GM19438 (cell line): ENCODE results near the gene BCL2.

Experiments
- ATAC-seq: cut with Tn5 transposase; IDR thresholded peaks from one replicate; pipeline ENCODE4 v1.9.1; 2021; ENCODE audit warnings: low read depth; ENCODE audit not compliant: unreplicated experiment

BCL2 gene

GRCh38 chr18:63187791-63188460 is 131.6 kb downstream of the BCL2 start:
- no peak for ATAC-seq

- no peak for ATAC-seq
Observed at GRCh38 chr18:63187223-63187574, 132.4 kb downstream of the BCL2 start.

- ATAC-seq = no peak
Observed at GRCh38 chr18:63186520-63187222, 132.9 kb downstream of the BCL2 start.

GRCh38 chr18:63185984-63186383 is 133.6 kb downstream of the BCL2 start:
- no peak for ATAC-seq

GRCh38 chr18:63183952-63184770 is 135.4 kb downstream of the BCL2 start:
- no peak for ATAC-seq

GRCh38 chr18:63183378-63183777 is 136.2 kb downstream of the BCL2 start:
- no peak for ATAC-seq

- ATAC-seq = no peak
Observed at GRCh38 chr18:63182861-63183260, 136.7 kb downstream of the BCL2 start.

GRCh38 chr18:63182310-63182772 is 137.2 kb downstream of the BCL2 start:
- ATAC-seq = no peak

- no peak for ATAC-seq
Observed at GRCh38 chr18:63181706-63182309, 137.8 kb downstream of the BCL2 start.

GRCh38 chr18:63180971-63181376 is 138.6 kb downstream of the BCL2 start:
- ATAC-seq = peak; percentile 45

- ATAC-seq = no peak
Observed at GRCh38 chr18:63180321-63180720, 139.2 kb downstream of the BCL2 start.

- no peak for ATAC-seq
Observed at GRCh38 chr18:63179422-63179821, 140.1 kb downstream of the BCL2 start.

- no peak for ATAC-seq
Observed at GRCh38 chr18:63178971-63179370, 140.6 kb downstream of the BCL2 start.

GRCh38 chr18:63177919-63178821 is 141.4 kb downstream of the BCL2 start:
- ATAC-seq = no peak

GRCh38 chr18:63177259-63177658 is 142.3 kb downstream of the BCL2 start:
- ATAC-seq = no peak

- ATAC-seq = no peak
Observed at GRCh38 chr18:63175264-63175663, 144.3 kb downstream of the BCL2 start.

- ATAC-seq = no peak
Observed at GRCh38 chr18:63173983-63174382, 145.6 kb downstream of the BCL2 start.

GRCh38 chr18:63169853-63170252 is 149.7 kb downstream of the BCL2 start:
- no peak for ATAC-seq

GRCh38 chr18:63168287-63168686 is 151.3 kb downstream of the BCL2 start:
- no peak for ATAC-seq

GRCh38 chr18:63166142-63166541 is 153.4 kb downstream of the BCL2 start:
- no peak for ATAC-seq
